Ishikawa (cell line): Measurements from ENCODE around the gene BDNF.

ENCODE experiments used
- CEBPB ChIP-seq: IDR thresholded peaks from 2 replicates; pipeline ENCODE4 v1.6.1; 2012
- FOXM1 ChIP-seq: IDR thresholded peaks from 2 replicates; pipeline ENCODE4 v1.6.1; 2012; ENCODE audit warnings: low read depth, borderline replicate concordance
- RAD21 ChIP-seq: IDR thresholded peaks from 2 replicates; pipeline ENCODE4 v1.6.1; 2012; ENCODE audit warnings: low read depth
- TCF12 ChIP-seq: IDR thresholded peaks from 2 replicates; pipeline ENCODE4 v1.6.1; 2012; ENCODE audit warnings: low read depth
- YY1 ChIP-seq: IDR thresholded peaks from 2 replicates; pipeline ENCODE4 v1.6.1; 2012; ENCODE audit warnings: low read depth

DNA sequence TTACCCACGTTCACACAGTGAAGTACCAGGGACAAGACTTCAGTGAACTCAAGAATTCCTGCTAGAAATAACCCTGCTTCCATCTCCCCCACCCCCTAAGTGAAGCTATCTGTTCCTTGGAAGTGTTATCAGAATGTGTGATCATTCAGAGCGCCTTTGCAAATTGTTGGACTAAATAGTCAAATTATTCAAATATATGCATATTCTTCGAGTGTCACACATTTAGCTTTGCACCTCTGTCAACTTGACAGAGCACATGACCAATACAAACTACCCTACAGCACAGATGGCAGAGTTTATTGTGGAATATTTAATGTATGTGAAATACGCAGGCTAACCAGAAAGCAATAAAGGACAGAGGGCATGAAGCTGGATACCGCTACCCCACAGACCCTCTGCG, 2.6 kb upstream of the BDNF start:
- TF ChIP-seq YY1 (no peak), RAD21 (no peak), TCF12 (no peak), FOXM1 (no peak), CEBPB (no peak)
